HG02981 (cell line): Measurements from ENCODE around the gene ANKRD17.
A peak's percentile ranks its signal among the peaks of the same experiment; 100 is the strongest.
"Not testable (repeated sequence)": the region's sequence is repeated elsewhere in the genome, so short reads cannot be mapped to it uniquely, and the experiment has no call there.

Source experiments
- ATAC-seq: cut with Tn5 transposase; IDR thresholded peaks from one replicate; pipeline ENCODE4 v1.9.1; 2021; ENCODE audit warnings: mild to moderate bottlenecking, moderate library complexity; ENCODE audit not compliant: unreplicated experiment

ANKRD17 gene

DNA sequence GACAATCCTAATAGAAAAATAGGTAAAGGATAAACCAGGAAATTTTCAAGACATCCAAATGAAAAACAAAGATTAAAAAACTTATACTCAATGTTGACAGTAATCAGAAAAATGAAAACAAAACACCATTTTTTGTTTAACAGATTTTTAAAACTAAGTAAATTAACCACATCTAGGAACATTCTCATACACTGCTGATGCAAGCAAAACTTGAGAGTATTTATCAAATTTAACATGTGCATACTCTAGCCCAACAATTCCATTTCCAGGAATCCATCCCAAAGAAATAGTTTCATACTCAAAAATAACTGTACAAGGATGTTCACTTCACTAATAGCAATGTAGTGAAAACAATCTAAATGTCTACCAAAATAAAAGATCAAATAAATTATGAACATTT is 11.5 kb downstream of the ANKRD17 start:
- ATAC-seq = no peak

GRCh38 chr4:73245955-73246354 is 12.6 kb downstream of the ANKRD17 start:
- no peak for ATAC-seq

- ATAC-seq = no peak
Measured at GRCh38 chr4:73244945-73245601, 13.5 kb downstream of the ANKRD17 start.

DNA sequence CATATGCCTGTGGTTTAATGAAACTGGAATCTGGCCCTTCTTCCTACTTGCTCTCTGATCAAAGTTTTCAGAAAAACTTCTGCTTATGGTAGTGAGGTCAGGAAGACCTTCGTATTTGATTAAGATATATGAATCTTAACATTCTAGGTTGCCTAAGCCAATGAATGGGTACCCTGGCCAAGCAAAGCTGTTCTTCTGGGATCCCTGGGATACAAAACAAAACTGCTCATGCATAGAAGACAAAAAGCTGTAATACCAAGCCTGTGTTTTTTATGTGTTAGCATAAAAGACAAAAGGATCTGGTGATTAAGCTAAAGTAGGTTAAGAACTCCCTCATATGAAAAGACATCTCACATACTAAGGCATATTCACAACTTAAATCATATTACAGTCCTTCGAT is 21.6 kb downstream of the ANKRD17 start:
- ATAC-seq = no peak

DNA sequence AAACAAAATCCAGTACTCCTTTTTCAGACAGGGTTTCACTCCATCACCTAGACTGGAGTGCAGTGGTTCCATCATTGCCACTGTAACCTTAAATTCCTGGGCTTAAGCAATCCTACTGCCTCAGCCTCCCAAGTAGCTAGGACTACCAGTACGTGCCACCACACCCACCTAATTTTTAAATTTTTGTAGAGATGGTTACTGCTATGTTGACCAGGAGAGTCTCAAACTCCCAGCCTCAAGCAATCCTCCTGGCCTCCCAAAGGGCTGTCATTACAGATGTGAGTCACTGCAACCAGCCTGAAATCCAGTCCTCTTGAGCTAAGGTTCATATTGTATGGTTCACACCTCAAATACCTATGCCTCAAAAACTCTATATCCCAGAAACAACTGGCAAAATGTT is 22.4 kb downstream of the ANKRD17 start:
- ATAC-seq = no peak

DNA sequence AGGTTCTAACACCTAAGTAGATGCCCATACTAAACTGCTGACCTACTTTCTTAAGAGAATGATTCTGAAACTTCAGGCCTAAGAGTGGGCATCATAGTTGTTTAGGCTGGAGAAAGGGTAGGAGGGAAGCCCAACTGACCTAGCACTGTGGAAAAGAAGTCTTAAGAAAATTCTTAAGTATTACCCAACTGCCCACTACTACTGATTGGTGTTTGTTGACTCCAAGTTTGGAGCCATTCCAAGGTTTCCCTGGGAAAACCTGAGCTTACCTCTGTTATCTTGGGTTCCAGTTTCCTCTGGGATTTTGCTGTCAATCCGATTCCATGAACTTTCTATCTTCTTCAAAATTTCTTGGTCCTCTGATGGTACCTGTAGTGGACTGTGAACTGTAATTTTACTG is 23.9 kb downstream of the ANKRD17 start:
- no peak for ATAC-seq

DNA sequence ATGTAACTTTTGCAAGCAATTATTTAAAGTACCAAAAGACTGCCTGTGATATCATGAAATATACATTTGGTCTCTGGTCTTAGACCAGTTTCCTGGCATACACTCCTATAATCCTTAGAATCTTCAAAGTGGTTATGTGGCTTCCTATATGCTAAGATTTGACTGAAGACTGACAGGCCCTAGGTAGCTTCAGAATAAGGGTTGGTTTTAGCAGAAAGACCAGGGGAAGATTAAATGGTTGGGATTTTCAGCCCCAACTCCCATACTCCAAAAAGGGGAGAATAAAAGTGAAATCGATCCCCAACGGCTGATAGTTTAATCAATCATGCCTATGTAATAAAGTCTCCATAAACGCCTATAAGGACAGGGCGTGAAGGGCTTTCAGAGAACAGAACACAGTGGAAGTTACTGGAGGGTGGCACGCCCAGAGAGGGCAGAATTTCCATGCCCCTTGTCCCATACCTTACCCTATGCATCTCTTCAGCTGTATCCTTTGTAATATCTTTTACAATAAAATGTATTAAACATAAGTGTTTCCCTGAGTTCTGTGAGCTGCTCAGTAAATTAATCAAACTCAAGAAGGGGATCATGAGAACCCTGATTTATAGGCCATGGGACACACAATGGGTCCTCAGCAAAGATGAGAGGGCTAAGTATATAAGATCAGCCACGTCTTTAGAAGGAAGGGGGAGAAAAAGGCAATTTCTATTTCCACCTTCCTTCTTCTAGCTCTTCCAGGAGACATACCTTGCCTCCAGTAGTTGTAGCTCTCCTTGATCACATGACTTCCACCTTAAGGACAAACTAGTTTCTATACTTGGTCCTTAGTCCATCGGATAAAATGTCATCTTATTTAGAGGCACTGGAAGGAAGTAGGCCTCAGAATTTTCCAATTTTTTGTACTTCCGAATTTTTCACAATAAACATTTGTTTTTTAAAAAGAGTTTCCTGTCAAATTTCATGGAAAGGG is 26.8 kb downstream of the ANKRD17 start:
- no peak for ATAC-seq

- ATAC-seq = no peak
Measured at GRCh38 chr4:73230865-73231517, 27.6 kb downstream of the ANKRD17 start.

DNA sequence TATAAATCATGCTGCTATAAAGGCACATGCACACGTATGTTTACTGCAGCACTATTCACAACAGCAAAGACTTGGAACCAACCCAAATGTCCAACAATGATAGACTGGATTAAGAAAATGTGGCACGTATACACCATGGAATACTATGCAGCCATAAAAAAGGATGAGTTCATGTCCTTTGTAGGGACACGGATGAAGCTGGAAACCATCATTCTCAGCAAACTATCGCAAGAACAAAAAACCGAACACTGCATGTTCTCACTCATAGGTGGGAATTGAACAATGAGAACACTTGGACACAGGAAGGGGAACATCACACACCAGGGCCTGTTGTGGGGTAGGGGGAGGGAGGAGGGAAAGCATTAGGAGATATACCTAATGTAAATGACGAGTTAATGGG is 29.8 kb downstream of the ANKRD17 start:
- ATAC-seq = not testable (repeated sequence)

- ATAC-seq = no peak
Measured at GRCh38 chr4:73224886-73225285, 33.7 kb downstream of the ANKRD17 start.

DNA sequence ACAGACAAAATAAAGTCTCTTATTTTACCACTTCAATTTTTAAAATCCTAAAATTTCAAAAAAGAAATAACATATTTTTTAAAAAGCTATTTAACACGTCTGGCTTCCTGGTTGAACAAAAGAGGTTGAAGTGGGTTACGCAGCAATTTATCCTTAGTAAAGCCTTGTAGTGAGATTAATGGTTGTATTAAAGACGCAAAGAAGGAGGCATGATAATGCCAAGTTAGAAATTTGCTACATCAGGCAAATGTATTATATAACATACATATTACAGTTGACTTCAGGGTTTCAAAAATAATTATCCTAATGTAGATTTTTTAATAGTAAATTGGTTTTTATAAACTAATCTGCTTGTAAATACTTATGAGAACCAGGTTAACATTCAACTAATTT is 35.3 kb downstream of the ANKRD17 start:
- no peak for ATAC-seq

GRCh38 chr4:73222466-73223257 is 35.9 kb downstream of the ANKRD17 start:
- peak; percentile 99 for ATAC-seq

DNA sequence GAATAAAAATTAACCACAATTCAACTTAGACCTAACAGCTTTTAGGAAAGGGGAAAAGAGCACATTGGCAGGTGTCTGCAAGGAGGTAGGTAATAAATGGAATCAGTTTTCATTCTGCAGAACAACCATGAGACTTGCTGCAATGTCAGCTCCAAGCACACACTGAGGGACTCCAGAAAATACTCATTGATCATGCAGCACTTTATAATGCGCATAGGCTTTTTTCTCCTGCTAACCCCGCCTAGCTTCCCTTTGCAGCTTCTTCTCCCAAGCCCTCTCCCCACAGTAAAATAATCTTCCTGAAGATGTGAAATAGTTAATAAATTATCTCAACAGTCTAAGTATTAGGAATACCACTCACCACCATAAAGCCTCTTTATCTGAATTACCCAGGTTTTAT is 36.9 kb downstream of the ANKRD17 start:
- no peak for ATAC-seq

DNA sequence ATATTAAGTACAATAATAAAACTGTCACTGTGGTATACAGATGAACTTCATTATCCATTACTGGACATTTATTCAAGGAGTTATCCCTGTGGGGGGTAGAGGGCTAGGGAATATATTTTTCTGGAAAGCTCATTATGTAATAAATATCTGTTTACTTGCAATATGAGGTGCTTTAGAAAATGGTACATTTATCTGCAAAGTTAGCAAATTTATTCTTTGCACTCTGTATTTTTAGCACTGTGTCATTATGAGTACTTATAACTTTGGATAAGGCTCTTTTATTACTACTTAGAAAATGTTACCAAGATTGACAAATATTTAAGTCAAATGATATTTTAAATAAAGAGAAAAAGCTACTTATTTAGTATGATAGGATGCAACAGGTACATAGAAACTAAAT is 37.8 kb downstream of the ANKRD17 start:
- no peak for ATAC-seq

GRCh38 chr4:73213916-73214653 is 44.5 kb downstream of the ANKRD17 start:
- ATAC-seq = no peak

DNA sequence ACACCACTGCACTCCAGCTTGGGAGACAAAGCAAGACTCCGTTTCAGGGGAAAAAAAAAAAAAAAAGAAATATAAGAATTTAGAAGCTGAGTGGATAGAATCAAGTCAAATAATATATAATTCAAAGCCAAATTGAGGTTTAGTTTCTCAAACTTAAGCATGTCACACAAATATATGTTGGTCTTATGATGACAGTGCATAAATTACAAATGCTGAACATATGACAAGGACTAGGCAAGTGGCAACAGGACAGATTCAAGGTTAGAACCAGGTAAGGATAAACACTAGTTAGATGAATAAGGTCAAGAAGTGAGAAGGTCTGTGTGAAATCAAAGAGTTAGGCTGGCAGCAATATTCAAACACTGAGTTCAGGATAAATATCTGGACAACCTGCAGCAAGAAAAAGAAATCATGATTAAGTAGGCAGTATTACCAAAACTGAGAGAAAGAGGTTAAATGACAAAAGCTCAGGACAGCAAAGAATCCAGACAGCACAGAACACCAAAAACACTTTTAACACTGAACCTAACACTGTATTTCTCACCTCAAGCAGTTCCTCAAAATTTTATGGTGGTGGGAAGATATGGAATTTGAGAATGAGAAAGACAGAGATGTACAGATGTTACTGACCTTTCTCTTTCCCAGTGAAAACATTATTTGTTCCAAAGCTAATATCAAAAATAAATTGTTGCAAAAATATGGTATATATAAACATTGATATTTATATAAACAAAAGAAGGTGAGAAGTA is 45.4 kb downstream of the ANKRD17 start:
- ATAC-seq = no peak

- no peak for ATAC-seq
Measured at GRCh38 chr4:73211968-73212367, 46.6 kb downstream of the ANKRD17 start.

DNA sequence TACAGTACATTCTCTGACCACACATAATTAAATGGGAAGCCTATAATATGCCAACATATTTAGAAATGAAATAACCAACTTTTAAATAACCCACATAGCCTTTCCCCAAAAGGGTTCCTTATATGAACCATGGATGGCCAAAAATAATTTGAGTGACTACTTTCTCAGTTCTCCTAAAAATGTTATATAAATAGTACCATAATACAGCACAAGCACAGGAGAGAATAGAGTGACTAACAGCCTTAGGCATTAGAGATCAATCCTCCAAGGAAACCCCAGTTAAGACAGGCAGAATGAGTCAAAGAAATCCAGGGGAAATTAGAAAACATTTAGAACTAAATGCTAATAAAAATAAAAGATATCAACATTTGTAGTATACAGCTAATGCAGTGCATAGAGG is 50.2 kb downstream of the ANKRD17 start:
- ATAC-seq = no peak

DNA sequence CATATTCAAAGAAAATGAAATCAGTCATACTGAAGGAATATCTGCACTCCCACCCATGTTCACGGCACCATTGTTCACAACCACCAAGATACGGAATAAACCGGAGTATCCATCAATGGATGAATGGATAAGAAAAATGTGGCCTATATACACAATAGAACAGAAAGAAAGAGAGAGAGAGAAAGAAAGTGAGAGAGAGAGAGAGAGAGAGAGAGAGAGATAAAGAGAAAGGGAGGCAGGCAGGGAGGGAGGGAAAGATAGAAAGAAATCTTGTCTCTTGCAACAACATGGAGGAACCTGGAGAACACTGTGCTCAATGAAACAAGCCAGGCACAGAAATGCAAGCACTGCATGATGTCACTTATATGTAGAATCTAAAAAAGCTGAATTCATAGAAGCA is 52.4 kb downstream of the ANKRD17 start:
- ATAC-seq = no peak

DNA sequence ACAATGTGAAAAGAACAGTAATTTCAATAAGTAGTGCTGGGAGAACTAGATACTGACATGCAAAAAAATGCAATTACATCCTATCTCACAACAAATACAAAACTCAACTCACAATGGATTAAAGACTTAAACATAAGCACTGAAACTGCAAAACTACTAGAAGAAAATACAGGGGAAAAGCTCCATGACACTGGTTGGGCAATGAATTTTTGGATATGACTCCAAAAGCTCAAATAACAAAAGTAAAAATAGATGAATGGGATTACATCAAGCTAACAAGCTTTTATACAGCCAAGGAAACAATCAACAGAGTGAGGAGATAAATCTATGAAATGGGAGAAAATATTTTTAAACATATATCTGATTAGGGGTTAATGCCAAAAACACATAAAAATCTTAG is 53.1 kb downstream of the ANKRD17 start:
- ATAC-seq = no peak
